Mucosa of descending colon (tissue), 3 donors: ENCODE results near the gene CTSZ. TPM values are rescaled to one million over a fixed set of nuclear protein-coding genes. Genes with fewer than 3 reads are reported as not detected.

ENCODE experiments used
- ATAC-seq: fragments of 200-7000 bp; cut with Tn5 transposase; one replicate; pipeline ENCODE4 v1.9.1; 2020; ENCODE audit warnings: mild to moderate bottlenecking, moderate library complexity
- DNase-seq, 3 donors: peaks; one replicate each; pipeline ENCODE4 v3.0.0-alpha.2; 2020
- H3K36me3 ChIP-seq: fragments of 200-600 bp; one replicate; pipeline ENCODE4 v1.8.0; 2021; ENCODE audit warnings: low read depth, mild to moderate bottlenecking
- H3K4me1 ChIP-seq: fragments of 200-600 bp; one replicate; pipeline ENCODE4 v1.8.0; 2021; ENCODE audit warnings: low read depth, mild to moderate bottlenecking
- H3K4me3 ChIP-seq: fragments of 200-600 bp; one replicate; pipeline ENCODE4 v1.8.0; 2021; ENCODE audit warnings: mild to moderate bottlenecking
- H3K9me3 ChIP-seq: fragments of 200-600 bp; one replicate; pipeline ENCODE4 v1.8.0; 2021; ENCODE audit warnings: mild to moderate bottlenecking
- intact Hi-C, 2 donors: fragments of 100-400 bp; cut with DNase I in 1 of 2; cut with micrococcal nuclease in 1 of 2; formaldehyde crosslinking; loops; one replicate each; pipeline versions ENCODE4 v1.11.0 to v1.11.1; 2022; cut with DNase I, micrococcal nuclease
- total RNA-seq, 3 donors: library from RNA; stranded (reverse); fragmentation: NEBNext Ultra II Directional in 2 of 3; extraction: Animal tissue kit (Norgen Biotek cat#: 25700) in 2 of 3; gene quantifications; one replicate each; pipeline versions ENCODE4 v1.2.1 to v1.2.4, GENCODE V29; 2021 to 2023
- TF ChIP-seq, protein P1 (sequence below): fragments of 200-600 bp; IDR thresholded peaks from one replicate; pipeline ENCODE4 v1.8.0; 2022; ENCODE audit warnings: antibody characterized with exemption, mild to moderate bottlenecking
- donor health status: DM: no; HTN: no; CAD: no; lungs with moderate emphysema.
- donor health status: DM: no; HTN: no; CAD: no.
- donor health status: DM: no; HTN: yes; CAD: no.

Gene CTSZ
- total RNA-seq, 3 donors from 2014 or later = 269 to 272 (median 271) TPM

- ATAC-seq (no peak), DNase-seq (no peak)
- Histone ChIP-seq H3K4me3 (no peak overlapping the region), H3K4me1 (peaks cover 2% of the 10 kb centered on the region), H3K36me3 (no peaks in the 10 kb centered on the region), H3K9me3 (no peaks in the 10 kb centered on the region)
- TF ChIP-seq, protein P1, sequence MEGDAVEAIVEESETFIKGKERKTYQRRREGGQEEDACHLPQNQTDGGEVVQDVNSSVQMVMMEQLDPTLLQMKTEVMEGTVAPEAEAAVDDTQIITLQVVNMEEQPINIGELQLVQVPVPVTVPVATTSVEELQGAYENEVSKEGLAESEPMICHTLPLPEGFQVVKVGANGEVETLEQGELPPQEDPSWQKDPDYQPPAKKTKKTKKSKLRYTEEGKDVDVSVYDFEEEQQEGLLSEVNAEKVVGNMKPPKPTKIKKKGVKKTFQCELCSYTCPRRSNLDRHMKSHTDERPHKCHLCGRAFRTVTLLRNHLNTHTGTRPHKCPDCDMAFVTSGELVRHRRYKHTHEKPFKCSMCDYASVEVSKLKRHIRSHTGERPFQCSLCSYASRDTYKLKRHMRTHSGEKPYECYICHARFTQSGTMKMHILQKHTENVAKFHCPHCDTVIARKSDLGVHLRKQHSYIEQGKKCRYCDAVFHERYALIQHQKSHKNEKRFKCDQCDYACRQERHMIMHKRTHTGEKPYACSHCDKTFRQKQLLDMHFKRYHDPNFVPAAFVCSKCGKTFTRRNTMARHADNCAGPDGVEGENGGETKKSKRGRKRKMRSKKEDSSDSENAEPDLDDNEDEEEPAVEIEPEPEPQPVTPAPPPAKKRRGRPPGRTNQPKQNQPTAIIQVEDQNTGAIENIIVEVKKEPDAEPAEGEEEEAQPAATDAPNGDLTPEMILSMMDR = no peak
- intact Hi-C loops = no loop called here
These were observed 15.7 kb upstream of the CTSZ start for GRCh38 chr20:59022754-59023153.

DNA sequence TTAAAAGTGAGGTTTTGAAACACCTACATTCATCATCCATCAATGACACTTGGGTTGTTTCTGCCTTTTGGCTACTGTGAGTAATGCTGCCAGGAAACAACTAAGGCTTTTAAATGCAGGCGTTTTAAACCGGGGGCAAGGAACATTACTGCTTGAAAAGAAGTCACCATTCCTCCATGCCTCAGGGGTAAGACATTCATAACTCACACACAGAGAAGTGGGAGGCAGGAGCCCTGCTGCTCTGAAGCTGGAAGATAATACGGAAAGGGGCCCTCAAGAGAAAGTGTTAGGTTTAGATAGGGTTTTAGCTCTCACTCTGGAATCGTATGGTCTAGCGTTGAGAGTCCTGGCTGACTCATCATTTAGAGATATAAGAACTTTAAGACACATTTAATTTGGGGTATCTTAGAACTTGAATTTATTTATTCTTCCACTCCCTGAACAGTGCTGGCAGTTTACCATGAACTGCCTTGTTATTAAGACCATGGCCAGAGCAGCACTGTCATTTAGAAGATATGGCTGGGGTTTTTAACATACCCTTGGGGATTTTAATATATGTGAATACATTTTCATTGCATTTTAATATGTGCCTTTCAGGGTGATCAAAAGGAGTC is 14.0 kb upstream of the CTSZ start:
- ATAC-seq = no peak

DNA sequence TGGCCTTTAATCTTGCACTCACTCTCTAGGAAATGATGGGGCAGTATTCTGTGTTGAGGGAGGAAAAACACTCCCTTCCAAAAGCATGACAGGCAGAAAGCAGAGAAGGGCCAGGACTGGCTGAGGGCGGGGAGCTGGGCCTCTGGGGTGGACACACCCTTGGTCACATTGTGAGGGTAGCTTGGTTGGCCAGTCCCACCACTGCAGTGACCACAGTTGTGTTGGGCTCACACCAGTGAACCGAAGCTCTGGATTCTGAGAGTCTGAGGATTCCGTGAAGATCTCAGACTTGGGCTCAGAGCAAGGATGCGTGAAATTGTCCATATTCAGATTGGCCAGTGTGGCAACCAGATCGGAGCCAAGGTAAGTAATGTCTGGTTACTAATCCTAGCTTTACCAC is 12.2 kb upstream of the CTSZ start, which contains the start of gene TUBB1:
TUBB1 (plus strand) TSS at position 213 of the 400 bp plus-strand sequence; CDS start at position 307, 94 bp downstream.
- TF ChIP-seq, protein P1 = no peak
- peak in 1 of 3 donors; percentile 0 for DNase-seq
- Histone ChIP-seq H3K4me3 (no peak within 1 kb of the TSS), H3K9me3 (no peaks in the 10 kb centered on the region), H3K36me3 (no peaks in the 10 kb centered on the region), H3K4me1 (no peaks in the 10 kb centered on the region)
- intact Hi-C loops = no loop called here
- no peak for ATAC-seq

More for the DNA sequence above, 14.0 kb upstream of the CTSZ start:
- Histone ChIP-seq H3K4me3 (no peak overlapping the region), H3K4me1 (no peaks in the 10 kb centered on the region), H3K9me3 (no peaks in the 10 kb centered on the region), H3K36me3 (no peaks in the 10 kb centered on the region)
- TF ChIP-seq, protein P1 = no peak
- intact Hi-C loops = no loop called here
- no peak for DNase-seq

GRCh38 chr20:59018817-59019216 is 11.8 kb upstream of the CTSZ start:
- H3K4me1 ChIP-seq = no peaks in the 10 kb centered on the region
- H3K9me3 ChIP-seq = no peaks in the 10 kb centered on the region
- TF ChIP-seq, protein P1 = no peak
- H3K4me3 ChIP-seq = no peak overlapping the region
- intact Hi-C loops = no loop called here
- H3K36me3 ChIP-seq = no peaks in the 10 kb centered on the region
- ATAC-seq (no peak), DNase-seq (peak in 1 of 3 donors; percentile 2)

GRCh38 chr20:59017493-59018231 is 10.6 kb upstream of the CTSZ start:
- peak in 1 of 3 donors; percentile 0 for DNase-seq
- Histone ChIP-seq H3K9me3 (no peaks in the 10 kb centered on the region), H3K36me3 (no peaks in the 10 kb centered on the region), H3K4me1 (no peaks in the 10 kb centered on the region), H3K4me3 (no peak overlapping the region)
- TF ChIP-seq, protein P1 = no peak
- intact Hi-C loops = no loop called here
- ATAC-seq = no peak
